Neutrophil (primary cell): ENCODE measurements around the gene PTGIS.

Experiments used
- H3K27ac ChIP-seq: fragments of 200-600 bp; sonication (generic); 2 replicates; pipeline ENCODE4 v1.5.1; 2016; ENCODE audit warnings: mild to moderate bottlenecking, moderate library complexity
- H3K27me3 ChIP-seq: fragments of 200-600 bp; sonication (generic); 2 replicates; pipeline ENCODE4 v1.6.0; 2016; ENCODE audit warnings: mild to moderate bottlenecking
- H3K36me3 ChIP-seq: fragments of 200-600 bp; sonication (generic); 2 replicates; pipeline ENCODE4 v1.5.1; 2017
- H3K4me1 ChIP-seq, 2 experiments: fragments of 200-600 bp in 1 of 2; sonication (generic) in 1 of 2; 1 replicate in 1 of 2; 2 replicates in 1 of 2; pipeline versions ENCODE4 v1.5.1 to v1.6.1; 2013 to 2016; ENCODE audit warnings: low read depth in 1 of 2, low read length in 1 of 2, mild to moderate bottlenecking in 1 of 2, moderate library complexity in 1 of 2; ENCODE audit not compliant: control insufficient read depth in 1 of 2, insufficient read depth in 1 of 2
- H3K4me3 ChIP-seq, 2 experiments: fragments of 200-600 bp in 1 of 2; sonication (generic) in 1 of 2; 1 replicate in 1 of 2; 2 replicates in 1 of 2; pipeline ENCODE4 v1.5.1; 2013 to 2016; ENCODE audit warnings: low read depth in 1 of 2, low read length in 1 of 2, mild to moderate bottlenecking in 1 of 2, moderate library complexity in 1 of 2
- H3K9me3 ChIP-seq: fragments of 200-600 bp; sonication (generic); 2 replicates; pipeline ENCODE4 v1.5.1; 2016
- CTCF ChIP-seq: fragments of 200-600 bp; sonication (generic); IDR thresholded peaks from 2 replicates; pipeline ENCODE4 v1.5.1; 2016; ENCODE audit warnings: antibody characterized with exemption

The PTGIS gene

GRCh38 chr20:49485563-49485962, 82.4 kb downstream of the PTGIS start:
- Histone ChIP-seq H3K9me3 (no peaks in the 10 kb centered on the region), H3K27ac (no peak overlapping the region), H3K27me3 (peaks cover 100% of the 10 kb centered on the region), H3K4me1 (peaks cover 0 to 3% of the 10 kb centered on the region in 2 experiments), H3K36me3 (no peaks in the 10 kb centered on the region), H3K4me3 (no peak overlapping the region)
- no peak for TF ChIP-seq CTCF

DNA sequence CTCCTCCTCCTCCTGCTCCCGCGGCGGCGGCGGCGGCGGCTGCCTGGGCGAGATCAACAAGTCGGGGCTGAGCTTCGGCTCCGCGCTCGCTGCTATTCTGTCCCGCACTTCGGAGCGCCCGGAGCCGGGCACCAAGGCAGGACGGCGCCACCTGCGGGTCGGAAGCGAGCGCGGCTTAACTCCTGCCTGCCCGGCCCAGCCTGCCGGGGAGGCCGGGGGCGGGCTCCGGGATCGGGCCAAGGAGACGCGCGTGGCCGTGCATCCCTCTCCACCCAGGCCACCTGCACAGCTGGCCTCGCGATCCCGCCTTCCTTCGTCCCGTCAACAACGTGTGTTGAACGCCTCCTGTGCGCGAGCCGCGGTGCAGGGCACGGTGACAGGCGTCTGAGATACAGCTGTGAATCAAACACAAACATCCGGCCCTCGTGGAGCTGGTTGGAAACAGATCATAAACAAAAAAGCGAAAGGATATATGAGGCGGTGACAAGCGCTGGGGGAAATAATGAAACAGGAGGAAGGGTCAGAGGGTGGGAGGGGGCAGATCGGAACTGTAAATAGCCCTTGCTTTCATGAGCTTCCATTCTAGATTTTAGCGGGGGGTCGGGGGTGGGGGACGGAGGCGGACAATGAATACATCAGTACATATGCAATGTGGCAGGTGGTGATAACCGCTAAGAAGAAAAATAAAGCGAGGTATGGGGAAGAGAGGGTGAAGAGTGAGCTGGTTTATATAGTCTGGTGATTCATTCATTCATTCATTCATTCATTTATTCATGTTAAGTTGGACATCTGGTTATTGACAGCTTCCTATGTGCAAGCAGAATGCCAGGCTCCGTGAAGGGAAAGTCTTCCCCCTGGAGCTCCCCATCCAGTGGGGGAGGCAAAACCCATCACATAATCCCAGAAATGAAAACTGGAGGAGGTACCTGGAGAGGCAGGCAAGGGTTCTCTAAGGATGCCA, 83.5 kb downstream of the PTGIS start:
- H3K9me3 ChIP-seq = no peaks in the 10 kb centered on the region
- peaks cover 100% of the 10 kb centered on the region for H3K27me3 ChIP-seq
- peaks cover 0 to 3% of the 10 kb centered on the region in 2 experiments for H3K4me1 ChIP-seq
- no peak for TF ChIP-seq CTCF
- no peak overlapping the region for H3K4me3 ChIP-seq
- H3K27ac ChIP-seq = no peak overlapping the region
- H3K36me3 ChIP-seq = no peaks in the 10 kb centered on the region

DNA sequence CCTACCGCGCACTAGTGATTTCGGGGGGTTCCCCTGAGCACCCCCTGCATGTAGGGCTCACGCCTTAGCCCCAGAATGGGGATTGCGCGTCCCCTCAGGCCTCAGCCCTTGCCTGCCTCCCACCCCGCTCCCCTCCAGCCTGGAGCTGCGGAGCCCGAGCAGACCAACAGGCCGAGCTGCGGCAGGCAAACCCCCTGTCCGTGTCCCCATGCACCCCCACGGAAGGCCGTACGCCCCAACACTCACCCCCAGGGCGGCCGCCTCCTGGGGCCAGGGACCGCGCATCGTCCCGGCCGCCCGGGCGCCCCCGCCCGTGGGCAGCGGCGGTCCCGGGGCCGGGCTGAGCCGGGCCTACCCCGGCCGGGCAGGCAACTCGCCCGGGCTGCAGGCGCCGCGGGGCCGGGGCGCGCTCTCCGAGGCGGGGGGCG, 84.2 kb downstream of the PTGIS start:
- Histone ChIP-seq H3K36me3 (no peaks in the 10 kb centered on the region), H3K4me3 (no peak overlapping the region), H3K4me1 (peaks cover 0 to 3% of the 10 kb centered on the region in 2 experiments), H3K9me3 (no peaks in the 10 kb centered on the region), H3K27me3 (peaks cover 100% of the 10 kb centered on the region), H3K27ac (no peak overlapping the region)
- no peak for TF ChIP-seq CTCF

DNA sequence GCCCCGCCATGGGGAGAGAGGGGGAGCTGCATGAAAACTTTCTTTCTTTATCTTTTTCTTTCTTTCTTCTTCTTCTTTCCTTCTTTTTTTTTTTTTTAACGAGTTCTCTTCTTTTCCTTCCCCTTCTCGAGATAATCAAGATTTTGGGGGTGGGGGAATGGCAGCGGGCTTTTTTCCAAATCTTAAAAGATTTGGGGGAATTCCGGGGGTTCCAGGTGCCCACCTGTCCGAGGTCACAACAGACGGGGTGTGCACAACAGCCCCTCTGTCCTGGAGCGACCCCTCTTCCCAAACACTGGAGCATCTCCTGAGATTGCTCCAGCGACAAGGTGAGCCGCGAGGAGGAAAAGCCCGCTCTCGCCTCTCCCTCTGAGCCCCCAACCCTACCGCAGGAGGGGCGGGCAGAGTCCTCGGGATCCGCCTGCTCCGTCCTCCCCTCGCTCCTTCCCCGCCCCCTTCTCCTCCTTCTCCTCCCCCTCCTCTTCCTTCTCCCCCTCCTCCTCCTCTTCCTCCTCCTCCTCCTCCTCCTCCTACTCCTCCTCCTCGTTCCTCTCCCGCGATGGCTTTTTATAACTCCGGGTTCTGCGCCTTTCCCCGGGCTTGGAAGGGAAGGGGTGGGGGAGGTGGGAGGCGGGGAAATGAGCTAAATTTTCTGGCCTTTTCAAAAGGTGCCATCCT, 84.8 kb downstream of the PTGIS start:
- Histone ChIP-seq H3K4me1 (peaks cover 0 to 3% of the 10 kb centered on the region in 2 experiments), H3K36me3 (no peaks in the 10 kb centered on the region), H3K27me3 (peaks cover 100% of the 10 kb centered on the region), H3K27ac (no peak overlapping the region), H3K9me3 (no peaks in the 10 kb centered on the region), H3K4me3 (no peak overlapping the region)
- no peak for TF ChIP-seq CTCF

DNA sequence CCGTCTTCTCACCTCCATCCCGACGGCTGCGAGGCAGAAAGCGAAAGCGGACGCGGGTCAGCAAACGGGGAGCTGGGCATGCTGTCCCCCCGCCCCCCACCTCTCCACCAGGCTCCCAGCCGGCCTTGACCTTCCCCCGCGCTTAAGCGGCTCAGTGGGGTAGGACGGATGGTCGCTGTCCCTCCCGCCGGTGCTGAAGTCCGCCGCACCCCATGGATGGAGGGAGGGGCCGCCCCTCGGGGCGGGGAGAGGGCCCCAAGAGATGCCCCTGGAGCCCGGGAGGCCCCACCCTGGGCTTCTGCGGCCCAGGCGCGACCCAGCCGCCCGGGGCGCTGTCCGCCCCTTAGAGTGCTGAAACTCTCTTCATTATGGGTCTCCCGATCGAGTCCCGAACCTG, 85.3 kb downstream of the PTGIS start, which contains the start of gene KCNB1:
Gene KCNB1 (minus strand): TSS at position 48 of the 397 bp plus-strand sequence. CDS start 188 bp downstream, outside the sequence.
- Histone ChIP-seq H3K36me3 (no peaks in the 10 kb centered on the region), H3K4me3 (no peak within 1 kb of the TSS), H3K4me1 (peaks cover 0 to 3% of the 10 kb centered on the region in 2 experiments), H3K27me3 (peaks cover 100% of the 10 kb centered on the region), H3K27ac (no peak within 1 kb of the TSS), H3K9me3 (no peaks in the 10 kb centered on the region)
- no peak for TF ChIP-seq CTCF
